Mammary epithelial cell (primary cell): ENCODE data around the gene SLIT1.

Experiments used
- CTCF ChIP-seq, 2 donors: IDR thresholded peaks in 1 of 2; conservative IDR thresholded peaks in 1 of 2; 2 replicates each; pipeline ENCODE4 v1.5.1; 2011 to 2012; ENCODE audit warnings: inconsistent platforms in 2 of 2, low read length in 2 of 2, mild to moderate bottlenecking in 2 of 2, control low read depth in 1 of 2, low read depth in 1 of 2; ENCODE audit not compliant: insufficient read depth in 1 of 2; ENCODE audit errors: extremely low read depth in 1 of 2
- EZH2 ChIP-seq: IDR thresholded peaks from 2 replicates; pipeline ENCODE4 v1.6.1; 2012; ENCODE audit warnings: low read length, inconsistent platforms, borderline replicate concordance

- TF ChIP-seq CTCF (conservative IDR thresholded peaks at IDR 0.05 in 1 of 2, IDR thresholded peaks at IDR 0.05 in 1 of 2; ENCODE audit: extremely low read depth in 1 of 2, insufficient read depth in 1 of 2, low read depth in 1 of 2, low read length in 2 of 2), result no peak
- TF ChIP-seq EZH2, result no peak
These were observed 98.5 kb downstream of the SLIT1 start for GRCh38 chr10:97087296-97087695.
